HG03558 (cell line): Measurements from ENCODE around the gene STRN.
"Not testable (repeated sequence)": the region's sequence is repeated elsewhere in the genome, so short reads cannot be mapped to it uniquely, and the experiment has no call there.

Source experiments
- ATAC-seq: cut with Tn5 transposase; IDR thresholded peaks from one replicate; pipeline ENCODE4 v1.9.1; 2021; ENCODE audit warnings: moderate number of reproducible peaks; ENCODE audit not compliant: unreplicated experiment; ENCODE audit errors: extremely low read depth

Gene STRN

DNA sequence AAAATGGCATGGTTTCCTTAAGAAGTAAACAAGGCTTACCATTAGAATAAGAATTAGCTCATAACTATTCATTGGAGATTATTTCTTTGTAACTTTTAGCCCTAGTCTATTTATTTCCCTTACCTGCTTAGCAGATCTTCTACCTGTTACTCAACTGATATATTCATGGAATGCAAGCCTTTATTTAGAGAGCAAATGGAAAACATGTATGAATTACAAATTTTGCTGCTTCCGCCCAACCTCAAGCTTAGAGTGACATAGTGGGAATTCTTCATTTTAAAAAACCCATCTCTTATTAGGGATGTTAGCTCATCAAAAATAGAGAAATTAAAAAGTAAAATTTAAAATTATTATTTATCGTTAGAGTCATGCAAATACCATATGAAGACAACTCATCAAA lies 110.9 kb downstream of the STRN start:
- ATAC-seq, result no peak

DNA sequence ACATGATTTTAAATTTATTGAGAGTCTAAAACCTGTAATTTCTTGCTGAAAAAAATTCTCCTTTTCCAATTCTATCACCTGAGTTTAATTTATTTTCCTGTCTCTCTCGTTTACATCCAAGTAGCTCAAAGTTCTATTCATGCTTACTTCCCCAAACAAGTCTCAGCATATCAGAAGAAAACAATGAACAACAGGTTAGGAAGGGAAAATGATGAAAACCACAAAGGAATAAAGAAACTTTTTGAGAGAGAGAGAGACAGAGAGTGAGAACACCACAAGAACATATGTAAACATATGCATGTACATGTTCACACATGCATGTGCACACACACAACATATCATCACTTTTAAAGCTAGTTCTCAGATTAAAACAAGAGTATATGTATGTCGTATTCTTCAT lies 112.1 kb downstream of the STRN start:
- ATAC-seq, result no peak

DNA sequence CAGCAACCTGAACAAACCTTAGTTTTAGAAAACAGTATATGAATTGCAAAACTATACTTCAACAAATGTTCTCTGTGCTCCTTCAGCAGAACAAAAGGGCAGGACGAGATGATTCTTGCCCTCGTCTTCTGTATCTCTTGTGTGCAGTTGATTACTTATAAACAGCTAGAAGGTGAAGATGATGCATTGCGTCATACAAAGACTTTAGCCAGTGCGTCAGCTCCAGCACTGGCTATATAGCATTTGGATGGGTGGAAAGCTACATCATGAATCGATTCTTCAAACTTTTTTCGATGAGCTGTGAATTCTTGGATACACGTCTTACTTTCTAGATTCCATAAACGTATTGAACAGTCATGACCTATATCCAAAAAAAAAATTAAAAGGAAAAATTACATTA lies 117.1 kb downstream of the STRN start:
- ATAC-seq, result no peak

DNA sequence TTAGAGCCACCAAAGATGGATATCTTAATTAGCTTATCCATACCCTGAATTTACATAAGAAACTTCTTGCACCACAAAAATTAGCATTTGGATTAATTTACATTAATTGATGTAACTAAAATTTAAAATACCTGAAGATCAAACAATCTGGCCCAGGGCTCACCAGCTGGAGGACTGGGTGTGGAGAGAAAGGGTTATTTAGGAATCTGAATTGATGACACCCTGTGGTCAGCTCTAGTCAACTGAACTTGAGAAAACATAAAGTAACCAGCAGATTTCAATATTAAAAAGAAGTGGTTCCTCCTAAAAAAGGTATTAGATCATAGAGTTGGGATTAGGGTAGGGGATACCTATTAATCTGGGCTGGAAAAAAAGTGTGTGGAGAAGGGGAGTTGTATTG lies 122.5 kb downstream of the STRN start:
- no peak for ATAC-seq

DNA sequence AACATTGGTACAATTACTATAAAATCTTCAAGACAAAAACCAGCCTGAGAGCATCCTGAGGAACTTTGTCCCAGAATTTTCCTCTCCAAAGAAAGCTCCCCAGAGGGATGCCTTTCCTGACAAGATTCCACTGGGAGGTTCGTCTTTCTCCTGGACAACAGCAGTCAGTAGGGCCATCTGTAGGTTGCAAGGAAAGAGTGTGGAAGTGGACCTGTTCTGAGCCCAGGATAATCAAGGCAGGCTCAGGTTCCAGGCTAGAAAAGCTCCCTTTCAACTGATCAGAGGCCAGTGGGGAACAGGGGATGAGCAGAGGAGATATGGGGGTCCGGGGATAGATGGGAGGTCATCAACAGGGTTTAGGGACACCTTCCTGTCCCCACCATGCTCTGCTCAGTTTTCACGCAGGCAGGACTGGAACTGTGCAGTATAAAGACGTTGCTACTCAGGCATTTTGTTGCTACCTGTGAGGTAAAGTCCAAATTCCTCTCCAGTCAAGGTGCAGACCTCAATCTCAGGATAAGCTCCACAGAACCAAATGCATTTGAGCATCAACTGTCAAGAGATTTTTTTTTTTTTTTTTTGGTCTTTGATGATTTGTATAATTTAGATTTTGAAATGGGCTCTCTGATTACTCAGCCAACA lies 126.2 kb downstream of the STRN start:
- no peak for ATAC-seq

DNA sequence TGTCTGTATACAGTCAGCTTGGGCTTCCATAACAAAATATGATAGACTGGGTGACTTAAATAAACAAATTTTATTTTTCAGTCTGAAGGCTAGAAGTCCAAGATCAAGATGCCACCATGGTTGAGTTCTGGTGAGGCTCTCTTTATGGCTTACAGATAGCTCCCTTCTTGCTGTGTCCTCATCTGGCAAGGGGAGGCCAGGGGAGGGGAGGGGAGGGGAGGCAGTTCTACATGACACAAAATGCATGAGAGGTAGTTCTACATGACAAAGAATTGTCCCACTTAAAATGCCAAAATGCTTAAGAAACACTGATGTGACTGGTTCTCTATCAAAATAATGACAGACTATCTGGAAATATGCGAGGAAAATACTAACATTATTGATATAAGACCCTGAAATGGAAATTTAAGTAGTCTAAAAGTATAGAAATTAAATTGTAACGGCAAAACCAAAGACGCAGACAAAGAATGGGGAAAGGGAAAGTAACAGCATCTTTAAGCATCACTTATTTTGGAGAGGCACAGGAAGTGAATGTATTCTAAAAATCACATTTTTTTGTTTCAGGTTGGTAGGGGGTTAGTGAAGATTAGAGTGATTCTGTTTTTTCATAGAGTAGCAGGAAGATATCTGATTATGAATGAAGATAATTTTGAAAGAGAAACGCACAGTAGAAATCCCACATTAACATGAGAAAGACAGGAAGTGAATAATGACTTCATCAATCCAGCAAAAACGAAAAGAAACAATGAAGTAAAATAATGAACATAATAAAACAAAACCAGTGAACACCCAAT lies 131.4 kb downstream of the STRN start:
- ATAC-seq, result no peak

DNA sequence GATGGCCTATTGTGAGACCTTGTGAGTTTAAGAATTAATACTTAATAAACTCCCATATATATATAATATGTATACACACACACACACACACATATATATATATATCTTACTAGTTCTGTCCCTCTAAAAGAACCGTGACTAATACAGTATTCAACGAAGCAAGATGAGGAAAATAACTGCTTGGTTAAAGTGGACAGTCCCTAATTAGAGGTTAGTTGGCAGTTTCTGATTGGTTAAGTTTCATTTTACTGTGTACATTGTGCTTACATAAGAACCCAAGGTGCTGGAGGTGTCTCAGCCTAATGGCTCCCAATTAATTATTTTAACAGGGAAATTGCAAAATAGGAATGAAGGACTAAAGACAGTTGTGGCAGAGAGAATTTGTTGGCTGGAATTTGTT lies 132.1 kb downstream of the STRN start:
- ATAC-seq, result no peak

DNA sequence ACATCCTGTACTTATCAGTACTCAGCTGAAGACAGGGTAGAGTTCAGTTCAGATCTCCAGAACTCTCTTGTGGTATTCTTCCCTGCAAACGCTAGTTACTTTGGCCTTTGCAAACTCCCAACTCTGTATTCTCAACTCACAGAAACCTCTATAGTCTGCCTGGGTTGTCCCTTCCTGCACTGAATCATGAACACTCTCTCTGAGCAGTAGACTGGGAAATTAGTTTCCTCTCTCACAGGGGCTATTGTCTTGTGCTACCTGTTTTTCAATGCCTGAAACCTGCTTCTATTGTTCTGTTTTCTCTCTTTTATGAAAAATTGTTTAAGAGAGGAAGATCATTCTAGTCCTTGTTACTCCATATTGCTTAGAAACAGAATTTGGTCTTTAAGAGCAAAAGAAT lies 135.2 kb downstream of the STRN start:
- ATAC-seq, result no peak

DNA sequence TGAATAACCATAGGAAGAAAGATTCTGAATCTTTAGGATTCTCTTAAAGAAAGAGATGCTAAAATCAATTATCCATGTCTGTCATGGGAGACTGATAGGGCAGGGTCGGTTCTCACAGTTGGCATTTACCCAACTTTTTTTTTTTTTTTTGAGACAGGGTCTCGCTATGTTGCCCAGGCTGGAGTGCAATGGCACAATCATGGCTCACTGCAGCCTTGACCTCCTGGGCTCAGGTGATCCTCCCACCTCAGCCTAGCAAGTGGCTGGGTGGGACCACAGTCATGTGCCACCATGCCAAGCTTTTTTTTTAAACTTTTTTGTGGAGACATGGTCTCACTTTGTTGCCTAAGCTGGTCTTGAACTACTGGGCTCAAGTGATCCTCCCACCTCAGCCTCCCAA lies 141.7 kb downstream of the STRN start:
- ATAC-seq, result not testable (repeated sequence)

DNA sequence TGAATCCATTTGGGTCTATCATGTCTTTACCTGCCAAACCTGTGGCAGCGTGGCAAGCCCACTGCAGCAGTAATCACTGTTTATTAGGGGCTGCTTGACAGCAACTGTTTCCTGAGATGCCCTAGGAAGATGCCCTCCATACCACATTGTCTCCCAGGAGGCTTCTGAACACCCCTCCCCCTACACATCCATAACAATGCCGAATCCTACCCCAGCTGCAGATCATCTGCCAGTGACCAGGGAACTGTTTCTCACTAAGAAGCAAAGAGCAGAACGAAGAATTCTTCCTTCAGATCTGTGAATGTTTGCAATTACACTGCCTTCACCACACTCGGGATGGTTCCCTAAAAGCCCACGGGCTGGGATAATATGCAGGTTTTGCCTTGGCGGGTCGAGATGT lies 142.1 kb downstream of the STRN start:
- no peak for ATAC-seq

DNA sequence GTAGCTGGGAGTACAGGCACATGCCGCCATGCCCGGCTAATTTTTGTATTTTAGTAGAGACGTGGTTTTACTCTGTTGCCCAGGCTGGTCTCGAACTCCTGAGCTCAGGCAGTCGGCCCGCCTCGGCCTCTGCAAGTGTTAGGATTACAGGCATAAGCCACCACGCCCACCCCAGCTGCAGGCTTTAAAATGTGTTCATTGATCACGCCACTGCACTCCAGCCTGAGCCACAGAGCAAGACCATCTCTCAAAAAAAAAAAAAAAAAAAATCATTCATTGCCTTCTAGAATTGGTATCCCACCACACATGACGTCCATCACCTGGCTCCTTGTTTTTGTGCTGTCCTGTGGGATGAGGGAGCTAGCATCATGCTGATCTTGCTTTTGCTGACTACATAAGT lies 142.5 kb downstream of the STRN start:
- no peak for ATAC-seq

DNA sequence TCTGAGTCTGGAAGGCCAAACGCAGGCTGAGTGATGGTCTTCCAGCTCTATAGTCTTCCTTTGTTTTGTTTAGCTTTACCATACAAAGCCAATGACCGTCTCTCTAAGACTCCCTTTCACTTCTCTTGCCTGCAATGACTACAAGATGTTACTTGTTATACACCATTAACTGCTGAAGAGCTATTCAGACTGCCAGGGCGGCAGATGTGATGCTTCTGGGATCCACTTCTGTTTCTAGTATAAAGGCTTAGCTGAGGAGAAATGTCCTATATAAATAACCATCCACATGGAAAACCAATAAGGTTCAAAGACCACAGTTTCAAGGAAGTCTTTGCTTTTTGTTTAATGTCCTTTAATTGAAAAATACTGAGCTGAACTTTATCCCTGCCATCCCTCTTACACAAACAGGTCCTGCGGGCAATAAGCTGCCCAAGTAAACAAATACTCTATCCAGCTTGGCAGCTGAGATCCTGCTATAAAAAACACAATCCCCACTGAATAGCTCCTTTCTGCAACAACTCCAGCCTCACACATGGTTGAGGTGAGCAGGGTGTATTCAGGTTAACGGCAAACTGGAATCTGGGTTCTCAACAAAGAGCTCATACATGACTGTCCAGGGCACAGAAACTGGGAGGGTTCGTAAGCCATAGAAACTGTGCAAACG lies 145.3 kb downstream of the STRN start:
- no peak for ATAC-seq

DNA sequence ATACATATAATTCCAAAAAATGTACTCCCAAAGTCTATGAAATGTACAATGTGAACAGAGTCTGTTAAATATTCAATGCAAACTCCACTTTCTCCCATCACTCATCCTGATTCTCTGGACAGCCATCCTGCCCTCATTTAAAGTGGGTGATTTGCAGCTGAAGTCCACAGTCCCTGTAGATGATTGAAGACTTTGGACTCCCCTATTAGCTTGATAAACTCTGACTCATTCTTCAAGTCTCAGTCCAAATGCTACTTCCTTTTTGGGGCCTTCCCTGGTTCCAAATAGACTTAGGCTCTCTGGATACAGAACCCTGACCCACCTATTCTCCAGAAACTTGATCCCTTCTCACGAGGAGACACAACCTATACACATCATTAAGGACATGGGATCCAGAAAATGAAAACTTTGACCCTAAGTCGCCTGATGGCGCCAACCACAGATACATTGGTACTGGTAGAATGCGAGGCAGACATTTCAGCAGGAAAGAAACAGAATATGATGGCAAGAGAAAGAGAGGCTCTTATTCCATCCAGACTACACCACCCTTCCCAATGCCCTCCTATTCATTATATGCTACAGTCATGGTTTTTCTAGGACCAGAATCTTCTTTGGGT lies 147.1 kb downstream of the STRN start:
- ATAC-seq, result no peak

DNA sequence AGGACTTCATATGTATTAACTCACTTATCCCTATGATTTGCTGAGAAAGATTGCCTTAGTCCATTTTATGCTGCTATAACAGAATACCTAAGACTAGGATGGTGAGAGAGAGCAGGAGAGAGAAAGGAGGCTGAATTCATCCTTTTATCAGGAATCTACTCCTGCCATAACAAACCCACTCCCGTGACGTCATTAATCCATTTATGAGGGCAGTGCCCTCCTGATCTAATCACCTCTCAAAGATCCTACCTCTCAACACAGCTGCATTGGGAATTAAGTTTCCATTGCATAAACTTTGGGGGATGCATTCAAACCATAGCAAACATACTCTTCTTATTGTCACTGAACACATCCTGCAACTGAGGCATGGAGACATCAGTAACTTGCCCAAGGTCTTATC lies 147.8 kb downstream of the STRN start:
- no peak for ATAC-seq

DNA sequence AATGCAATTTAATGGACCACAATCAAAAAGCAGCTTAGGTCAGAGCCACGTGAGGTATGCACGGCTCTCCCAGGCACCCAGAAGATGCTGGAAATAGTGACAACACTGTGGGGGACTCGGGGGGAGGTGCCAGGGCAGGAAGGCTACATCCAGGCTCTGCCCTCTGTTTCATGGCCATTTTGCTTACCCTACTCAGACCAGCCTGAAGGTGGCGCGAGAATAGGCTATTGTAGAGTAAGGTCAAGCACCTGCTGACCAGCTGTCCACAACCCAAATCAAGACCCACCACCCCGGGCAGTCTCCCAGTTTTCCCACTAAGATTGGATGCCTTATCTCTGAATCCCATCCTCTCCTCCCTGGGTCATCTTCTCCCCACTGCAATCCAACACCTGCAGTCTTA lies 154.1 kb downstream of the STRN start:
- ATAC-seq, result no peak

DNA sequence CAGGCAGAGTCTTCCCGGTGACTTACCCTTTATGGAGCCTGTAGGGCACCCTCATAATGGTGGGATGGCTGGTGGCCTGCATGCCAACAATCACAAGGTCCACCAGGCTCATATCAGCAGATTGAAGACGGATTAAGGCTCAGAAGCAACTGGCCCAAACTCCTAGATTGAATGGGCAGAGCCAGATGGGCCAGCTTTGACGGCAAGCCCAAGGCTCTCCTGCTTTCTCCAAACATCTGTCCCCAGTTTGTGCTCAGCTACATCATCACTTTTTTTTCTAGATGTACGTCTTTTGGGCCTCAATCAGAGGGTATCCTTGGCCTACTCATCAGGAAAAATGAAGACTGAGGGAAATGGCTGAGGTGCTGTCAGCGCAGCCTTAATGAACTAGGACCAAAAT lies 155.3 kb downstream of the STRN start:
- ATAC-seq, result no peak

DNA sequence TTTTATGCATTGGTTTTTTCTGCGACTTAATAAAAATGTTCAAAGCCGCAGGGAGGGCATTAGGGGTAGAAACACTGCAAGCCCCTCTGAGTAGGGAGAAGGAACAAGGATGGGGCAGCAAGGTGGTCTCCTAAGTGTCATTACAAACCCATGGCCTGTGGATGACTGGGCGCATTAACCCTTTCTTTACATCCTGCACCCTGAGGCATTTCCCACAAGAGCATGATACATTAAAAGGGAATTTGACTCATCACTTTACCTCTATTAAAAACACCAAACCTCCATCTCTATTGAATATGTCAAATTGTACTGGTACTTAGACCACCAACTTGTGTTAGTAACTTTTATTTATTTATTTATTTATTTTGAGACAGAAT lies 157.3 kb downstream of the STRN start:
- ATAC-seq, result no peak

DNA sequence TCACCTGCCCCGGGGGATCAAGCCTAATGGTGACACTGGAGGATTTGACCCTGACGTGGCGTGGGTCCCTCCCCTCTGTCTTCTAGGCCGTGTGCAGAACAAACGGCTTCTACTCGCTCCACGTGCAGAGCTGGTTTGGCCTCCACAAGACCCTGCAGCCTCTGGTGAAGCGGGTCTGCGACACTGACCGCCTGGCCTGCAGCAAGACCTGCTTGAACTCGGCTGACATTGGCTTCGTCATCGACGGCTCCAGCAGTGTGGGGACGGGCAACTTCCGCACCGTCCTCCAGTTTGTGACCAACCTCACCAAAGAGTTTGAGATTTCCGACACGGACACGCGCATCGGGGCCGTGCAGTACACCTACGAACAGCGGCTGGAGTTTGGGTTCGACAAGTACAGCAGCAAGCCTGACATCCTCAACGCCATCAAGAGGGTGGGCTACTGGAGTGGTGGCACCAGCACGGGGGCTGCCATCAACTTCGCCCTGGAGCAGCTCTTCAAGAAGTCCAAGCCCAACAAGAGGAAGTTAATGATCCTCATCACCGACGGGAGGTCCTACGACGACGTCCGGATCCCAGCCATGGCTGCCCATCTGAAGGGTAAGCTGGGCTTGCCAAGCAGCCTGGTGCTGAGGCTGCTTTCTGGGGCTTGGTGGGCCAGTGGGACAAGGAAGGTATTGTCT lies 157.8 kb downstream of the STRN start:
- no peak for ATAC-seq

DNA sequence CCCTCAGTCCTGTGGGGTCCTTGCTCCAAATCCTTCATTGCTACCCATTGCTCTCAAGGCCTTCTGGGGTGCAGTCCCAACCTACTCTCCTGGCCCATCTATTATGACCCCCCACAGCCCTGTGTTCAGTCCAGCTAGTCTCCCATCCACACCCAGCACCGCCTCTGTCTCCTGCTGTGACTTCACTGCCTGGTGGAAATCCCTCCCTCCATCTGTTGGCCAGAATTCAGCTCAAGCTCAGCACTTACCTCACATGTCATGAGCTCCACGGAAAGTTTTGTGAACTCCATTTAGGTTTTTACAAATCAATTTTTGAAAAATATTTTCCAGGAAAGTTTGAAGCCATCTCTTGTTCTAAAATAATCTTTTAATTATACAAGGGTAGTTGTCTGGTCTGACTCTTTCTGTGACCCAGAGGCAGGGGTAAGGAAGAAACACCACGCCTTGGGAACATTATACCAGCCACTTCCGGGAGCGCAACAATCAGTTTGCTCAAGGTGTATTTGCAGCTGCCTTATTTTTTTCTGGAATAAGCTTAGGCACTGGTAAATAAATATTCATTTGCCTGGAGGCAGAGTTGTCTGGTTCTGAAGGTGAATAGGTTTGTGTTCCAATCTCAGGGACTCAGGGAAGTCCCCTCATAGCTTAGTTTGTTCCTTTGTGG lies 159.0 kb downstream of the STRN start:
- ATAC-seq, result no peak

DNA sequence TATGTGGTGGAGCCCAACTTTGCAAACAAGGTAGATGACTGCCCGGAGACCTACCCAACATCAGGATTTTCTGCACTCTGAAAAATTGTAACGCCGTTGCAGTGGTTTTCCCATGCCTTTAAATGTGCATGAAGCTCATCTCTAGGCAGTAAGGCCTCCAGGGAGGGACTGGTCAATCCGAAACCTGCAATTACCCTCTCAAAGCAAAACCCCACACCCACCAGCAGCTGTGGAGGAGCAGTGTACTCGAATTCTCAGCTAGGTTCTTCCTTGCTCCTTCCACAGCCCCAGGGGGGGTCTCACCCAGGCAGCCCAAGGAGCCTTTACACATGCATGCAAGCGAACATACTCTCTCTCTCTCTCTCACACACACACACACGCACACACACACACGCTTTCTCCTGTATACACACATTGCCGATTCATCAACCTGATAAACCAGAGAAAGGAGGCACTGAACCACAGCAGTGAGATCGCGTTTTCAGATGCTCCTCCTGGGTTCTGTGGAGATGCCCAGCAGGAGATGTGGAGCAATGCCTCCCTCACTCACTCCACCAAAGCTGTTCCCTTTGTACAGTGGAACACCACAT lies 160.6 kb downstream of the STRN start:
- ATAC-seq, result no peak
